PC-3 (cell line): Measurements from ENCODE around the gene TMOD4.

ENCODE experiments used
- CTCF ChIP-seq: fragments of 300-600 bp; sonication (generic); conservative IDR thresholded peaks from 2 replicates; pipeline ENCODE4 v1.5.1; 2017; ENCODE audit warnings: antibody characterized with exemption, low read depth, mild to moderate bottlenecking, low read length
- EZH2 ChIP-seq: fragments of 300-600 bp; sonication (generic); IDR thresholded peaks from one replicate; pipeline ENCODE4 v1.6.1; 2017; ENCODE audit warnings: antibody characterized with exemption, mild to moderate bottlenecking, low read length; ENCODE audit not compliant: unreplicated experiment

DNA sequence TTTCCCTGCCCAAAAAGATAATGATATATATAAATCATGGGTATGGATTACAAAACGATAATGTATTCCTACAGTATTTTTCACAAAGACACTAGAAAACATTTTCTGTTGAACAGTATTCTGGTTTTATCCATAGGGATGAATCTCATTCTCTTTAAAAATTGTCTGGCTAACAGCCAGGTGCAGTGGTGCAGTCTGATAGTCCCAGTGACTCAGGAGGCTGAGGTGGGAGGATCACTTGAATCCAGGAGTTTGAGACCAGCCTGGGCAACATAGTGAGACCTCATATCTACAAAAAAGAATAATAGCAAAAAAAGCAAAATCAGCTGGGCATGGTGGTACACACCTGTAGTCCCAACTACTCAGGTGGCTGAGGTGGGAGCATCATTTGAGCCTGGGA lies 45.8 kb upstream of the TMOD4 start:
- TF ChIP-seq EZH2 (no peak), CTCF (no peak)
